ENCODE results near the gene TGFBR2.

Gene TGFBR2

DNA sequence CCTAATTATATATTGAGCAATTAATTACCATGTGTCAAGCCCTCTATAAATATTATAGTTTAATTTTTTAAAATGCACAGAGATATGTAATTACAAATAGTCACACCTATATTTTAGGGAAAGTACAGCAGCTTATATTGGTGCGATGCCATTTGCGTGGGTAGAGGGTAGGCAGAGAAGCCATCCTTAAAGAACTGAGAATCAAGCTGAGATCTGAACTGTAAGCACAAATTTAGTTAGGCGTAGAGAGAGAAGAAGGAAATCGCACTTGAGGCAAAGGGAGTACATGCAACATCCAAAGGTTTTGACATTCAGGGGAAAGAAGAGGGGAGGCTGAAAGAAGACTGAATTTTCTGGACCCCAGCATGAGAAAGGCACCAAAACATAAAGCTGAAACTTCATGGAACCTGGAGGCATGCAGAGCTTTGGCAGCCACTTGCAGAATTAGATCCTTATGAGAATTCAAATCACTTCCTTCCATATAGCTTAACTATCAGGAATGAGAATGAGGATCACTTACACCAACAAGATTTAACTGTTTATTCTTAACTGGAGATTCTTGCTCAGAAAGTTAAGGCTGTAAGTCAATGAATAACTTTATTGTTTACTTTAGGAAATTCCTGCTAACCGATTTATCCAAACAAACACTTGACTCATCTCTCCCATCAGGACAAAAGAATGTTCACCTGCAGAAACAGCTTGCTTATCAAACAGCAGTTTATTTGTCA, 114.3 kb downstream of the TGFBR2 start:
- DNase-seq (ENCODE audit: low spot score) = no peak

DNA sequence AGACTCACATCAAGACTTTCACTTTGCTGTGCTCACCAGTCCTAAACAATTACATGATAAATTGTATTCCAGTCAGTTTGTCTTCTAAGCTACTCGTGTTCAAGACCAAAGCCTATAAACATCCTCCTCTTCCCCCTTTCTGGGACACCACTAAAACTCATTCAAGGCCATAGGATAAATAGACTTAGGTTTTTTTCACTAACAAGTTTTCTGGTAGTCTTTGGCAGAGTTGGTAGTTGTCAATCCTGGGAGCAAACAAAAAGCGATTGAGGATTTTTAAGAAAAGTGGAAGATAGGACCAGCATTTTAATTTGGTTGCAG, 114.9 kb downstream of the TGFBR2 start:
- no peak for DNase-seq (ENCODE audit: low spot score)

DNA sequence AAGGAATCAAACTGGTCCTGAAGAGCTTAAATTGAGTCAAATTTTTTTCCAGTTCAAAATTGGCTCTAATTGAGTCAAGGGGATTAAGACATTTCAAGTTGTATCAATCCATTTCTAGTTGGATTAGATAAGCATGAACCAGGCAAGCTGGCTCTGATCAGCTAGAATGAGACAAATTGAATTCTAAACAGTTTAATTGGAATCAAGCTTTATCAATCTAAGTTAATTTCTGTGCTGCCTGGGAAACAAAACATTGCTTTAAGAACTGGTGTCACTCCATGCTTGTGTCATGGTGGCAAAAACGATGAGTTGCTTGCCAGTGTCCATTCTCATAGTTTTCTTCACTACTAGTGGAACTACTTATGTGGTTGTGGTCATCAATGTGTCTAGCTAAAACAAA, 116.8 kb downstream of the TGFBR2 start:
- DNase-seq (ENCODE audit: low spot score) = no peak

DNA sequence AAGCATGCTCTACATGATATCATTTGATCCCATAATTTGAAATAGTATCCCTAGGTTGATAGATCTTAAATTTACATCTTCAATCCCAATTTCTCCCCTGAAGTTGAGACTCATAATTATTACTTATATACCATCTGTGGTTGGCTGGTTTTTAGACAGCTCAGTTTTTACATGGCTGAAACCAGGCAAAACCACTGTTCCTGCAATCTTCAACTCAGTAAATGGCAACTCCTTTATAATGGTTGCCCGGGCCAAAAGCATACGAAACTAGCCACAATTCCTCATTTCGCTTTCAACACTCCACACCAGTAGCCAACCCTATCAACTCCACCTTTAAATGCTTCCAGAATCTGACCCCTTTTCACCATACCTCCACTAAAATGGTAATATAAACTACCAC, 118.5 kb downstream of the TGFBR2 start:
- DNase-seq (ENCODE audit: low spot score) = no peak

DNA sequence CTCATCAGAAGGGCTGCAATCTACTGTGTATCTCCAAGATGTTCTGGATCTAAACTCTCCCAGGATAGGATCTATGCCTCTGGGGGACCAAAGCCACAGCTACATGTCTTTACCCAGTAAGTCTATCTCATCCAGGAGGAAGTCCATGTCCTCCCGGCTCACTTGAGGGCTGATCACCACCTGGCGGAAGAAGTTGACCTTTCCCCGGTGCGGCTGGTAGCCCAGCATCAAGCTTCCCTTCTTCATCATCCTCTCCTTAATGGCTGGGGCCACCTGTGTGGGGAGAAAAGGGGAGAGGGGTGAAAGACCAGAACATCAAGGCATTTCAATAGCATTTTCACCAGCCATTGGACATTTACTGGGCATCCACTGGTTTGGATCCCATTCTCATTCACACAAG, 121.7 kb downstream of the TGFBR2 start:
- no peak for DNase-seq (ENCODE audit: low spot score)

DNA sequence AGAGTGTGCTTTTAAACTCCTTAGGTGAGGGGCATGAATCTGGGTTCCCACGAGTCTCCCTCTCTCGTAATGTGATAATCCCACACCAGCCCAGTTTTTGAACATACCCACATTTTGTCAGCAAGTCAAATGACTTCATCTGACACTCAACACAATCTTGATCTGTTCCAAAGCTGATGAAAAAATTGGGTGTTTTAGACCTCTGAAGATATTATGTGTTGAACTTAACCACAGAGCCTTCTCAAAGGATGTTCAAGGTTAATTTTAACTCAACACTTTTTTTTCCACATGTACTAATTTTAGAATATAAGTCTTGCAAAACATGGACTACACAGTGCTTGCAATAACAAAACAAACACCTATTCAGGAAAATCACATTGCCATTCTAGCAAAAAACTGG, 123.1 kb downstream of the TGFBR2 start:
- DNase-seq (ENCODE audit: low spot score) = no peak

DNA sequence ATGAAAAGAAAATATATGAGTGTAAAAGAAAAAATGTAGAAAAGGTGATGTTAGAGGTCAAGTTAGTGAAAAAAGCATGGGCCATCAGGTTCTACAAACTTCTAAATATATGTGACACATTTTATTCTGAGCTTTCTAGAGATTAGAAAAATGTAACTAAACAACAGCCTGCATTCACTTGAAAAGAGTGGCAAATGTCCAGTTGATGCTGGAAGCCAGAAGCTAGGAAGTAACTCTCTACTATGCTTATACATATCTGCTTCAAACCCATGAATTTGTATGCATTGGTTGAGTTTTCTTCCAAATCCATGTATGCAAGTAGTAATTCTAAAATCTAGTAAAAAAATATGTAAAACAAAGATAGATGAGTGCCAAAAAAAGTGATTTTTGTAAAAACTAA, 123.5 kb downstream of the TGFBR2 start:
- no peak for DNase-seq (ENCODE audit: low spot score)

DNA sequence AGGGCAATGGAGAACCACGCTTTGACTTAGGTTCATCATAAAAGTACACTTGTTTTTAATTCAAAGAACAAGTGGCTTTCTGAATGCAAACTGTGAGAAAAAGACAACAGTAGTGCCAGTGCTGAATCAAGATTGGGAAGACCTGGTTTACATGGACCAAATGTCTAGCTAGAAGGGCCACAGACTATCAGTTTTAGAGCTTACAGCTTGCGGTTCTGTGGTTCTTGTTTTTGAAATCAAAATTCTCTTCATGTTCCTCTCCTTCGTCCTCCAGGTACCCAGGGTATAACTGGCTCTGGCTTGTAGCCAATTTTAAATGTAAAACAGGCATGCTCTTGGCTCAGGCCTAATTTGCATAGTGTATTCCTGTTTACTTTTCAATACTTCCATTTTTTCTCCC, 124.6 kb downstream of the TGFBR2 start:
- DNase-seq (ENCODE audit: low spot score) = no peak

DNA sequence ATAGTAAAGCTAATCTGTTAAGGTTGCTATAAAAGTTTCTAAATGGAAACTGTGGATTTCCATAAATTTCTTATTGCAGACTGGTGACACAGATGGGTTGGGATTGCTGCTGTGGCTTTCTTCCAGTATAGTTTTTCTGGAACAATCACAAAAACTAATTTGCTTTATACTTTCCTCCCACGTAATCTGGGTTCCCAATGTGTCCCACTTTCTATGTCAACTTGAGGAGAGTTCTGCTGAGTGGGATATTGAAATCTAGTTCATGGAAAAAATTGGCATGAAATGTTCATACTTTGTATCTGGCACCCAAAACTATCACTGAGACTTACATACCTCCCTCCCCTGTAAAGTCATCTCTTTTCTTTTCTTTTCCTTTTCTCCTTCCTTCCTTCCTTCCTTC, 126.8 kb downstream of the TGFBR2 start:
- DNase-seq (ENCODE audit: low spot score) = no peak

DNA sequence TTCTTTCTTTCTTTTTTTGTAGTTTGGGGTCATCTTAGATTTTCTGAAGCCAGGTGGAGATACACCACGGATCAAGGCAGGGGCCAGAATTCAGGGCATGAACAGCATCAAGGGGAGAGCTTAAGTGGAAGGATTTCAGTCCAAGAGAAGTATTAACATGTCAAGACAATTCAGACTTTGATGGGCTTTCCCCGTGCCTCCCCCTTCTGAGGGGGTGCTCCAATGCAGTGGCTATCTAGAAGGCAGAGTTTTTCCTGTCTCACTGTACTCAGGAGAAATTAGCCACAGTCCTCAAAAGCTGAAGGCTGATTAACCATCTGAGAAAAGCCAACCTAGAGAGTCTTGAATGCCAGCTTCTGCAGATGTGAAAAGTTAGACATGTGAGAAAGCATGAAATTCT, 127.3 kb downstream of the TGFBR2 start:
- DNase-seq (ENCODE audit: low spot score) = no peak

DNA sequence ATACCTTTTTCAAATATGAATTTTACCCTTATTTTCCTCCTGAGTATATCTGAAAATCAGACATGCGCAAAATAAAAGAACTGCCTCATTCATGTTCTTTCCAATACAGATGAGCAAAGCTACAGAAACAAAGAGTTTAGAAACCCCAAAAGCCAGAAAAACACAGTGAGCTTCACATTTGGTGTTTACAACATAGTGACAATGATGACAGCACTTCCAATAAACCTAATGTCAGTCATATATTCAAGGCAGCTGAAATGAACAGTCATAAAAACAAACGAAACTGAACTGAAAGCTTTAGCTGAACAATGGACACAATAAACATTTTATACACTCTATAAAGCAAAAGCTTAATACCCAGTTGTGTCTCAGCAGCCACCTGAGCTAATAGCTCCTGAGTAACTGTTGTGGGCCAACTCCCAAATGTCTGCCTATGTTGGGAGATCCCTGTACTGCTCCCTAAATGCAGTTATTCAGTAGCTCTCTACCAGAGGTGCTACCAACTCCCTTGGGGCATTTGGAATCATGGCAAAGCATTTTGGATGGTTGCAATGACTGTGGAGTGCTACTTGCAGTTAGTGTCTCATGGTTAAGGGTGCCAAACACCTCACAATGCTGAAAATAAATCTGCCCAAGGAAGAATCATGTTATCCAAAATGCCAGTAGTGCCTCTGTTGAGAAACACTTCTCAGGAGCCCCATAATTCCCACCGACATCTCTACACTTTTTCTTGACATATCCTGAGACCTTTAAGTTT, 131.5 kb downstream of the TGFBR2 start:
- DNase-seq (ENCODE audit: low spot score) = no peak

DNA sequence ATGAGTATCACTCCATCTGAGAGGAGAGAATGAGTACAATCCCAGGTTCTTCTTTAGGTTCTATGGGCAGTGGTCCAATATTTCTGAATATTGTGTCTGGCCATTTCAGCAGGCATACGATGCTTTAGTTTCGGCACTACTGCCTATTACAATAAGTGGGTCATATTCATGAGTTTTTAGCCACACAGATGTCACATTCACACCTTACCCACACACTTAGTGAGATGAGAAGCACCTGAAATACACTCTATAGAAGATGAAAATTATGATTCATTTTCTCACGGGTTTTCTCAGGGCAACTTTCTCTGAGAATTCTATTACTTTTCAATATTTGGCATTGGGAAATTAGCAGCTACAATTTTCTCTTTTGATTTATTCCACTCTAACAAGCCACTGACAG, 132.2 kb downstream of the TGFBR2 start:
- DNase-seq (ENCODE audit: low spot score) = no peak

DNA sequence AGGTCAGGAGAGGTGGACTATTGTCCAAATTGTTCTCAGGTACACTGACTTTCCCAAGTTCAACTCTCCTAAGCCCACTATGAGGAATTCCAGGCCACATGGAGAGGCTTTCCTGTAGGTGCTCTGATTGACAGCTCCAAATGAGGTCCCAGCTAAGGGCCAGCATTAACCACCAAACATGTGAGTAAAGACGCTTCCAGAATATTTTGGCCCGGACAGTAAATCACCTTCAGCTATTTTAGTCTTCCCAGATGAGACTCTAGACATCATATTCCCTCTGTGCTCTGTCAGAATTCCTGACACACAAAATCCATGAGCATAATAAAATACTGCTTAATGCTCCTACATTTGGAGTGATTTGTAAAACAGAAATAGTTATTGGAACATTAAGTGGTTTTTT, 135.5 kb downstream of the TGFBR2 start:
- DNase-seq (ENCODE audit: low spot score) = no peak

DNA sequence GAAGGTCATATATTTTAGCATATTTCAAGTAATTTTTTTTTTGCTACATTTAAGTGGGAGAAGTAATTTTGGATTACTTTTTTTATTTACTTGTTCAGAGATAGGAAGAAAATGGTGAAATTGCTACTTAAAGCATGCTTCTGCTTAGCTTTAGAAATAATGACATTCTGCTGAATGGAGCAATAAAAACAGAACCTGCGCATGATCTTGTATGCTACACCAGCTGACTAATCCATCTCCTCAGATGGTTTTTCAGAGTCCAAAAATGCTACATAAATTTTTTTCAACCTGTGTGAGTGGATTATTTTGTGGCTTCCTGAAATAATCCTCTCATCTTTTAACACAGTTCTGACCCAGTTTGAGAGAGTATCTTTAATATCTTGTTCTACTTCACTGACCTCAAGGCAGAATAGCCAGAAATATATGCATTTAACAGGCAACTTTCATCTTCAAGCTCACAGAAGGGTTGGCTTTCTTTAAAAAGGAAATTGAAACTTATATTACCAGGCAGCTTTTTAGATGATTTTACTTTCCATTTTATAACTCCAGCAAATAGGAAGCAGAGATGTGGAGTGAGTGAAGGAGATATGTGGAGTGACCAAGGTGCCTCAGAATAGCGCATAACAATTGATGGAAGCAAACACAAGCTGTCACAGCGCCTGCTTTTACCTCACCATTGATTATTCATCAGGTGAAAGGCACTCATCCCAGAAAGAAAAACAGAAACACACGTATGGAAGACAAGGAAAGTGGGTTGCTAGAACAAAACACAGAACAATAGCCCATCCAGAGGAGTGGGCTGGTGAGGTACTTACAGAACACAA, 136.6 kb downstream of the TGFBR2 start:
- DNase-seq (ENCODE audit: low spot score) = no peak

Data from CD4-positive, alpha-beta T cell treated with Interleukin-6 at 100 ng/mL for 8 hours (primary cell).